Thymus (tissue), 11 donors: ENCODE data around the gene TPST2. TPM values are rescaled to one million over a fixed set of nuclear protein-coding genes. Genes with fewer than 3 reads are reported as not detected.

Experiments
- DNase-seq, 9 donors: peaks; one replicate each; pipeline ENCODE4 v3.0.0-alpha.2; 2013; ENCODE audit warnings: low spot score in 9 of 9, low read depth in 6 of 9, missing footprints in 1 of 9
- H3K27ac ChIP-seq, 2 donors: one replicate each; pipeline ENCODE4 v1.5.1; 2013; ENCODE audit warnings: control low read depth in 1 of 2, low read depth in 1 of 2, low read length in 1 of 2, mild to moderate bottlenecking in 1 of 2, moderate library complexity in 1 of 2
- H3K27me3 ChIP-seq, 2 donors: one replicate each; pipeline ENCODE4 v1.5.1; 2013; ENCODE audit warnings: low read length in 1 of 2; ENCODE audit not compliant: control insufficient read depth in 2 of 2, insufficient read depth in 1 of 2
- H3K36me3 ChIP-seq, 2 donors: one replicate each; pipeline ENCODE4 v1.5.1; 2013; ENCODE audit warnings: low read length in 1 of 2, mild to moderate bottlenecking in 1 of 2, moderate library complexity in 1 of 2; ENCODE audit not compliant: control insufficient read depth in 2 of 2, insufficient read depth in 2 of 2
- H3K4me1 ChIP-seq, 2 donors: one replicate each; pipeline ENCODE4 v1.5.1; 2013; ENCODE audit warnings: low read length in 2 of 2; ENCODE audit not compliant: control insufficient read depth in 2 of 2, insufficient read depth in 2 of 2
- H3K4me3 ChIP-seq, 2 donors: one replicate each; pipeline ENCODE4 v1.5.1; 2013; ENCODE audit warnings: low read length in 2 of 2, control low read depth in 1 of 2, mild to moderate bottlenecking in 1 of 2
- H3K9me3 ChIP-seq, 2 donors: one replicate each; pipeline ENCODE4 v1.5.1; 2013; ENCODE audit warnings: low read length in 1 of 2, mild to moderate bottlenecking in 1 of 2; ENCODE audit not compliant: control insufficient read depth in 2 of 2, insufficient read depth in 1 of 2
- WGBS: extraction: QIAGEN DNeasy Blood & Tissue Kit; methylation state at CpG from one replicate; pipeline ENCODE4 v1.1.7; 2013; 5-methylcytosine and 5-hydroxymethylcytosine counted together
- polyA plus RNA-seq: library from polyadenylated mRNA; stranded (reverse); fragments of 200-250 nt; gene quantifications from one replicate; pipeline ENCODE4 v1.2.3, GENCODE V29; 2013
- total RNA-seq: library from RNA; stranded (reverse); fragments of 120-200 nt; gene quantifications from one replicate; pipeline ENCODE4 v1.2.4, GENCODE V29; 2013
- donor health status: healthy.

Gene TPST2
- total and polyA plus RNA-seq, 2 donors = 17.0 to 20.3 TPM

DNA sequence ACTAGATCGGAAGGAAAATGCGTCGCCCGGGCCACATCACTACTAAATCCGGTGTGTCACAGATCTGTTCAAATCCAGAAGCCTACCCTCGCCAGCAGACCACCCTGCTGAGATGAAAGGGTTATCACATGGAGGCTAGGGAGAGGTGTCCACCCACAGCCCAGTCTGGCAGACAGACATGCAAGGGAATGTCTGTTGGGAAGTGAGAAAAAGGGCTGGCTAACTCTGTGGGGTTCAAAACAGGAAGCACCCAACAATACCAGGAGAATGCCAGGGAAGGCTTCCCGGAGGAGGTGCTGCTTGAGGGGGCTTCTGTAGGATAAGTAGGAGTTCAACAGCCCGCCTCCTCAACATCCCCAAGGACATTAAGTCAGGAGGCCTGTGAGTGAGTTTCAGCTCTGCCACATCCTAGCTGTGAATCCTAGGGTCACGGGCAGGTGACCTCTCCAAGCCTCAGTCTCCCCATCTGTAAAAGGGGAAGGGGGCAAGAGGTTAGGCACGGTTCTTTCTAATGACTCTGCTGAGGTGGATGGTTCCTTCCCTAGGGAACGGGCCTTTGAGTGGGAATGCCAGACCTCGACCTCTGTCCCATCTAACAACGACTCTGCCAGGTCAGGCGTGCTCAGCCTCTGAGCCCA lies 1.1 kb downstream of the TPST2 start:
- H3K27ac ChIP-seq = no peak overlapping the region
- DNase-seq = no peak
- H3K9me3 ChIP-seq = no peaks in the 10 kb centered on the region
- 44% methylated on average over 14 of the region's 14 CpGs for WGBS
- H3K4me1 ChIP-seq = peaks cover 6 to 42% of the 10 kb centered on the region in 2 donors
- H3K27me3 ChIP-seq = no peaks in the 10 kb centered on the region
- peak overlapping the region; percentile 56 to 93 for H3K4me3 ChIP-seq
- no peaks in the 10 kb centered on the region for H3K36me3 ChIP-seq

DNA sequence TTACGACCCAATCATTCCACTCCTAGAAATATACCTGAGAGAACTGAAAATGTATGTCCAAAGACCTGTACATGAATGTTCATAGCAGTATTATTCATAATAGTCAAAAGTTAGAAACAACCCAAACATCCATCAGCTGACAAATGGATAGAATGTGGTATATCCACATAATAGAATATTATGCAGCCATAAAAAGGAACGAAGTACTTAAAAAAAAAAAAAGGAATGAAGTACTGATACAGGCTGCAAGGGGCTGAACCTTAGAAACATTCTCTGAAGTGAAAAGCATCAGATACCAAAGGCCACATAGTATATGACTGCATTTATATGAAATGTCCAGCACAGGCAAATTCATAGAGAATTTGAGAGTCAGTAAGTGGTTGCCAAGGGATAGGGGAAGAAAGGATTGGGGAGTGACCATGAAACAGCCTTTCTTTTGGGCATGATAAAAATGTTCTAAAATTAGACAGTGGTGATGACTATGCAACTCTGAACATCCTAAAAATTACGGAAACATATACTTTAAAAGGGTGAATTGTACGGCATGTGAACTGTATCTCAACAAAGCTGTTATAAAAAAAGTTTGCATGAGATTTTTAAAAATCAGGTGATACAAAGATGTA lies 1.8 kb downstream of the TPST2 start:
- DNase-seq = no peak
- WGBS = 81% methylated on average over 4 of the region's 4 CpGs
- no peaks in the 10 kb centered on the region for H3K27me3 ChIP-seq
- no peaks in the 10 kb centered on the region for H3K36me3 ChIP-seq
- H3K4me3 ChIP-seq = no peak overlapping the region
- H3K27ac ChIP-seq = peak overlapping the region in 1 of 2 donors; percentile 11
- peaks cover 6 to 42% of the 10 kb centered on the region in 2 donors for H3K4me1 ChIP-seq
- no peaks in the 10 kb centered on the region for H3K9me3 ChIP-seq

DNA sequence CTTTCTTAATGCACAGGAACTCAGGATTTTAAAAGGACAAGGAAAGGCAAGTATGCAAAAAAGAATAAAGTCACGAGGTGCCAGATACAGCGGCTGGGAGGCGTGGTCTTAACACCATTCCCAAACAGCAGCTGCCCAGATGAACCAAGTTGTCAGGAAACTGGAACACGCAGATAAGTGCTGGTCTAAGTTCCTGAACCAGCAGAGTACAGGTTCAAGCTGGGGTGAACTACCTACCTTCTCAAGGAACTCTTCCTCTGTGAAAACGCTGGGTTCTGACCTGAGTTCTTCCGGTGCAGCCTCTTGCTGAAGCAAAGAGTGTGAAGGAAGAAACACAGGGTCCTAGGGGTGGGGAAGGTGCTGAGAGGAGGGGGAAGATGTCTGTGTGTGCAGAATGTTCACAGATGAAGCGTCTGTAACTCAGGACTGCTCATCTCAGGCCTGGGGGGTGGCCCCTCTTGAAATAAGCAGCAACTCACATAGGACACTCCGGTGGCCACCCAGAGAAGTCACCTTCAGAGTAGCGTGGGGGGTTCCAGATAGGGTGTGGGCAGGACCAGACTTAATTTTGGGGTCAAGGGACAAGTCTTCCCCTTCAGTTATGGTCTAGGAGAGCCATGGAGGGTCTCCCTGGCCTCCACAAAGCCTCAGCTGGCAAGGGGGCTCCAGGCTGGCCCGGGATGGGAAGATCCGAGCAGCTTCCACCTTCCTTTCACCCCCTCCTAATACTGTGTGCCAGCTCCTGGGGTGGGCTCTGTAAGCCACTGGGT lies 3.2 kb downstream of the TPST2 start:
- Histone ChIP-seq H3K9me3 (no peaks in the 10 kb centered on the region), H3K27ac (peak overlapping the region; percentile 53 to 69), H3K4me3 (no peak overlapping the region), H3K36me3 (peaks cover 0 to 3% of the 10 kb centered on the region in 2 donors), H3K4me1 (peaks cover 2 to 32% of the 10 kb centered on the region in 2 donors), H3K27me3 (no peaks in the 10 kb centered on the region)
- peak in 4 of 9 donors; percentile 41 to 78 (median 54) for DNase-seq
- WGBS = 51% methylated on average over 11 of the region's 11 CpGs

DNA sequence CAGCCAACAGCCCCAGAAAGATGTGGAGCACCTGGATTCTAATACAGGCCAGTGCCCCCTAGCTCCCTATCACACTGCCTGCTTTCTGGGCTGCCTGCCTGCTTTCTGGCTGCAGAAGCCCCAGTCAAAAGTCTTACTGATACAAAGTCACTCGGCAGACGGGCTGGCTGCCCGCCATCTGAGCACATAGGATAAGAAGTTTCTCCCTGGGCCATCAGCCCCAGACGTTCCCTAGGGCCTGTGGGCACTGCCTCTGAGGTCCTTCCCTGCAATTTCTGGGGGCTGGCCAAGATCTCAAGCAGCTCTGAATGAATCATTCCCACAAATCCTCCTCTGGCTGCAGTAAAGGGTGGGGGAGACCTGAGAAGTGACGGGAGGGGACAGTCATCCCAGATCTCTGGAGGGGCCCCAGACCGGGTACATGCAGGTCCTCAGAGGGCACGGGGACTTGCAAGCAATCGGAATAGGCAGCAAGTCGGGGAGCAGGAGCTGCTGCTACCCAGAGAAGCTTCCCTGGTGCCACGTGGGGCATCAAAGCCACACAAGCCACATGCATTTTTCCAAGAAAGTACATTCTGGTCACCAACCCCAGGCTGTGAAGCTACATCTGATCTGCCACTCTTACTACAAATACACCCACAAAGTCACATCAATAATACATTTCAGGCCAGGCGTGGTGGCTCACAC lies 4.7 kb downstream of the TPST2 start:
- Histone ChIP-seq H3K4me3 (no peak overlapping the region), H3K4me1 (peaks cover 4 to 37% of the 10 kb centered on the region in 2 donors), H3K9me3 (no peaks in the 10 kb centered on the region), H3K36me3 (peaks cover 0 to 9% of the 10 kb centered on the region in 2 donors), H3K27me3 (no peaks in the 10 kb centered on the region), H3K27ac (no peak overlapping the region)
- no peak for DNase-seq
- WGBS = 66% methylated on average over 11 of the region's 11 CpGs

DNA sequence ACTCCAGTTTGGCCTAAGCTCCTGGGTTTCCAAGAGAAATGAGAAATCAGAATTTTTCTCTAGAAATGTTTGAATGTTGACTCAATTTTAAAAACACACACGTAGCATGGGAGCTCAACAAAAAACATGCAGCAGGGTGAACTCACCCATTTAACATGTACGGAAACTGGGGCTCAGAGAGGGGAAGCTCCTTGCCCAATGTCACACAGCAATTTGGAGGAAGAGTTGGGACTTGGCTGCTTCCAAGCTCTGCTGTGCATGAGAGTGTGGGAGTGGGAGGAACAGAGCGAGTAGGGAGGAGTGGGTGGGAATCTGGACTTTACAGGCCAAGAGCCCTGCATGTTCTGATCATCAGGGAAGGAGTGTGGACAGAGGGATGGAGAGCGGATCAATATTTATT lies 5.9 kb downstream of the TPST2 start:
- no peak for DNase-seq
- peaks cover 15 to 44% of the 10 kb centered on the region in 2 donors for H3K4me1 ChIP-seq
- no peaks in the 10 kb centered on the region for H3K27me3 ChIP-seq
- H3K27ac ChIP-seq = no peak overlapping the region
- no peaks in the 10 kb centered on the region for H3K9me3 ChIP-seq
- no peak overlapping the region for H3K4me3 ChIP-seq
- H3K36me3 ChIP-seq = peaks cover 0 to 9% of the 10 kb centered on the region in 2 donors
- 89% methylated on average over 4 of the region's 4 CpGs for WGBS

DNA sequence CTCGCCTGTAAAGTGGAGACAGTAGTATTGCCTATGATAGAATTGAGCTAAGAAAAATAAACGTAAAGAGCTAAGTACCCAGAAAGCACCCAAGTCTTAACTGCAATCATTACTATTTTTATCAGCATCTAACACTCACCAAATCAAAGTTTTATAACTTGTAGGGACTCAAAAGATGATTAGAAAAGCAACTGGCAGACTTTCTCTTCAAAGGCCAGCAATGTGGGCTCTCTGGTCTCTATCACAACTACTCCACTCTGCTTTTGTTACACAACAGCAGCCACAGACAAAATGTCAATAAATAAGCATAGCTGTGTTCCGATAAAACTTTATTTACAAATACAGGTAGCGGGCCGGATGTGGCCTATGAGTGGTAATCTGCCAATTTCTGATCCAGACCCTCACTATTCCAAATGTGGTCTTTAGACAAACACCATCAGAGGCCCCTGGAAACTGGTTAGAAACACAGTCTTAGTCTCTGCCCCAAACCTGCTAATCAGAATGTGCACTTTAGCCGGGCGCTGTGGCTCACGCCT lies 8.2 kb downstream of the TPST2 start:
- WGBS = 98% methylated on average over 8 of the region's 8 CpGs
- H3K4me1 ChIP-seq = peaks cover 14 to 46% of the 10 kb centered on the region in 2 donors
- DNase-seq = no peak

DNA sequence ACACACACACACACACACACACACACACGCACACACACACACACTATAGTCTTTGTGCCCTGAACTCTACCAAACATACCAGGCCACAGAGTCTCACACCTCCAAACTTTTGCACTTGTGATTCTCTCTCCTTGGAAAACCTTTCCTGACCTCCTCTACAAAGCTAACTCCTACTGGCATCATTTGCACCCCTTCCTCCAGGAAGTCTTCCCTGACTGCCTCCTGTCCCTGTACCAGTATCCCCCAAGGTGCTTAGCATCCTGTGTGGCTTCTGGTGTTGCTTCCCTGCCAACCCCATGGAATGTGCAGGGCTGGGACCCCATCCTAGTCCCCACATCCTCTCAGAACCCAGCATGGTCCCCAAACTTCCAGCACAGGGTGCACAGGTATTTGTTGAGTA lies 8.9 kb downstream of the TPST2 start:
- Histone ChIP-seq H3K27me3 (no peaks in the 10 kb centered on the region), H3K36me3 (peaks cover 4 to 9% of the 10 kb centered on the region in 2 donors), H3K9me3 (no peaks in the 10 kb centered on the region), H3K4me1 (peaks cover 14 to 42% of the 10 kb centered on the region in 2 donors), H3K27ac (no peak overlapping the region), H3K4me3 (no peak overlapping the region)
- no peak for DNase-seq
- WGBS = 79% methylated on average over 1 of the region's 1 CpG

More for the DNA sequence above, 8.2 kb downstream of the TPST2 start:
- H3K4me3 ChIP-seq = no peak overlapping the region
- H3K27me3 ChIP-seq = no peaks in the 10 kb centered on the region
- H3K36me3 ChIP-seq = peaks cover 4 to 9% of the 10 kb centered on the region in 2 donors
- no peak overlapping the region for H3K27ac ChIP-seq
- no peaks in the 10 kb centered on the region for H3K9me3 ChIP-seq

DNA sequence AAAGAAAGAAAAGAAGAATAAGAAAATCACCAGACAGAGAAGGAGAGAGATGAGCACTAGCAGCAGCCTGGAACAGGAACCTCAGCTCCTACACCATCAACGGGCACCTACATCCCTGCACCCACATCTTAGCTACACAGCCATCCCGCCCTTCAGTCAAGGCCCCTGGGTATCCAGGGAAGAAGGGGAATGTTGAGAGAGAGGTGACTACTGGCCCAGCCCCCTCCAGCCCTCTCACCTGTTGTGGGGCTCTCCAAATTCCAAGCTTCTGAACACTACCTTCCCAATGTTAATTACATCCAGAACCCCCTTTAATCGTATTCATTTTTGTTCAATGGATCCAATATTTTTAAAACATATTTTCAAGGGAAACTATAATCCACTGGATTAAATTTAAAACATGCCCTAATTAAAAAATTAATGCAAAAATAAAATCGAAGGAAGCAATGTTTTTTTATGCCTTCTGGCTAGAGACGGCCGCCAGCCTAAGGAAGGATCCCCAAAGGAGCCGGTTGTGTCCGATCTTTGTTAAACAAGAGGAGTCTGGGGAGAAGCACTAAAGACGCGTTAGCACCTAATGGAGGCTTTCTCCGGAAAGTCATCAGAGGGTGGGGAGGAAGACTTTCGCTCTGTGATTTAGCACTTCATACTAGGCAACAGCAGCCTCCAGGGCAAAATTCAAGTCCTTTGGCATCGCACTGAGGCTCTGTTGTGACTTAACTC lies 9.5 kb downstream of the TPST2 start:
- Histone ChIP-seq H3K4me1 (peaks cover 14 to 40% of the 10 kb centered on the region in 2 donors), H3K9me3 (no peaks in the 10 kb centered on the region), H3K4me3 (no peak overlapping the region), H3K27me3 (no peaks in the 10 kb centered on the region), H3K36me3 (peaks cover 4 to 9% of the 10 kb centered on the region in 2 donors), H3K27ac (peak overlapping the region in 1 of 2 donors; percentile 81)
- DNase-seq = no peak
- 93% methylated on average over 13 of the region's 13 CpGs for WGBS
